VCaP (cell line): Measurements from ENCODE around the gene KNDC1.

Experiments
- H3K27ac ChIP-seq: fragments of 450-650 bp; 2 replicates; pipeline ENCODE4 v1.5.1; 2017
- TF ChIP-seq, protein P1 (sequence below): fragments of 450-650 bp; conservative IDR thresholded peaks from 2 replicates; pipeline ENCODE4 v1.5.1; 2017; ENCODE audit warnings: mild to moderate bottlenecking, moderate library complexity

The KNDC1 gene

GRCh38 chr10:133271521-133272300 lies 111.7 kb downstream of the KNDC1 start:
- TF ChIP-seq, protein P1, sequence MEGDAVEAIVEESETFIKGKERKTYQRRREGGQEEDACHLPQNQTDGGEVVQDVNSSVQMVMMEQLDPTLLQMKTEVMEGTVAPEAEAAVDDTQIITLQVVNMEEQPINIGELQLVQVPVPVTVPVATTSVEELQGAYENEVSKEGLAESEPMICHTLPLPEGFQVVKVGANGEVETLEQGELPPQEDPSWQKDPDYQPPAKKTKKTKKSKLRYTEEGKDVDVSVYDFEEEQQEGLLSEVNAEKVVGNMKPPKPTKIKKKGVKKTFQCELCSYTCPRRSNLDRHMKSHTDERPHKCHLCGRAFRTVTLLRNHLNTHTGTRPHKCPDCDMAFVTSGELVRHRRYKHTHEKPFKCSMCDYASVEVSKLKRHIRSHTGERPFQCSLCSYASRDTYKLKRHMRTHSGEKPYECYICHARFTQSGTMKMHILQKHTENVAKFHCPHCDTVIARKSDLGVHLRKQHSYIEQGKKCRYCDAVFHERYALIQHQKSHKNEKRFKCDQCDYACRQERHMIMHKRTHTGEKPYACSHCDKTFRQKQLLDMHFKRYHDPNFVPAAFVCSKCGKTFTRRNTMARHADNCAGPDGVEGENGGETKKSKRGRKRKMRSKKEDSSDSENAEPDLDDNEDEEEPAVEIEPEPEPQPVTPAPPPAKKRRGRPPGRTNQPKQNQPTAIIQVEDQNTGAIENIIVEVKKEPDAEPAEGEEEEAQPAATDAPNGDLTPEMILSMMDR = no peak
- H3K27ac ChIP-seq = no peak overlapping the region

DNA sequence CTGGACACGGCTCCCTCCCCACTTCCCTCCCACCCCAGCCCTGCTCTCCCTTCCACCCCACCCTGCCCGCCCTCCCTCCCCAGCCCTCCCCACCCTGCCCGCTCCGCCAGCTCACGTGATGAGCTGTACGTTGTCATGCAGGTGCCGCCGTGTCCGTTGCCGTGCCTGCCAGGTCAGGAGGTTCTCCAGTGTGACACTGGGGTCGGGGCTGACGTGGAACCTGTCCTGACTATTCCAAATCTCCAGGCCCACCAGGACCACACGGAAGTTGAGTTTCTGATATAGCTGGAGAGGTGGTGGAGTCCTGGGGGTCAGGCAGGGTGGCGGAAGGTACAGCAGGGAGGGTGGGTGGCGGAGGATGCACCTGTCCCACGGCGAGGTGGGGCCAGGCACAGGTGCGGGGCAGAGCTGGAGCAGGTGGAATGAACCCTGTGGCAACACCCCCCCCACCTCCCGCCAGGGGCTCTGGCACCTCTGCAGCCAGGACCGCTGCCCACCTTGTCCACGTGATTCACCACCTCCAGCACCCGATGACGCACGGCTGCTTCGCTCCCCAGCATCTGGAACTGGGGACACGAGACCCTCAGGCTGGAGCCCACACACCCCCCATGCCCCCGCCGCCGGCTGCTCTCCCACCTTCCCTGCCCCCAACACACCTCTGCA lies 112.4 kb downstream of the KNDC1 start:
- H3K27ac ChIP-seq = no peak overlapping the region
- TF ChIP-seq, protein P1 = no peak

DNA sequence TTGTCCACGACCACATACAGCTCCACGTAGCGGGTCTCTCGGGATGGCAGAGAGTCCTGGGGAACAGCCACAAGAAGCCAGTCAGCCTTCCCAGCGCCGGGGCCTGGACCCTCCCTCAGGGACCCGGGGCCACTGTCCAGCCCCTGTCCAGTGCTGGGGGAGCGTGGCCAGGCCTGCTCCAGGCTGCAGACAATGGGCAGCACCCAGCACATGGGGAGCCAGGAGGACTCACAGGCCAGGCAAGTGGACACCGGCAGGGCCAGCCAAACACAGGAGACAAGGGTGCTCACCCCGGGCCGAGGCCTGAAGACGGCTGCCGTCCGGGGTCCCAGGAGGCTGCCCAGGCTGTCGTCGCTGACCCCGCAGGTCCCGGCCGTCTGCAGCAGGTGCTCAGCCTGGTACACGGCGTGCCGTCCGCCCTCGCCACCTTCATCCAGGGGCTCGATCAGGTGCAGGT lies 113.0 kb downstream of the KNDC1 start:
- TF ChIP-seq, protein P1 = no peak
- H3K27ac ChIP-seq = no peak overlapping the region

DNA sequence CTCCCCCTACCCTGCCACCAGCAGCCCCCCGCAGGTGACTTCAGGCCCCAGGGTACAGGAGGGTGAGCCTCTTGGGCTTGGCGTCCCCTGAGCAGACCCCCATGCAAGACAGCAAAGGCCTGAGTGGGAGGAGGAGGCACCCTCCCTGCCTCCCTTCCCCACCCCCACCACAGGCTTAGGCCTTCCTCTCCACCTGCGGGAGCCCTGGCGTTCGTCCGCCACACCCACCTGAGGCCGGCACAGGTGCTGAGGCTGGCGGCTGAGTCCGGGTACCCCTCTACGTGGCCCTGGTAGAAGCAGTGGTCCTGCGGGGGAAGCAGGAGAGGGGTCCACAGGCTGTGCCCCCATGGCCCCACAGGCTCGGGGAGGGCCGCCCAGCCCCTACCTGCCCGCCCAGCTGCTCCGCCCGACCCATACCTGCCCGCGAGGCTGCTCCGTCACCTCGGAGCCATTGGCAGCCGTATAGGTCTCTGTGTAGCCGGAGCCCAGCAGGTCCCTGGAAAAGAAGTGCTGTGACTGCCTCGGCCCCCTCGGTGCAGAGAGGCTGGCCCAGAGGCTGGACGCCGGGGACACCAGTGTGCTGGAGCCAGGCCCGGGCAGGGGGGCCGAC lies 113.6 kb downstream of the KNDC1 start:
- TF ChIP-seq, protein P1 = no peak
- no peak overlapping the region for H3K27ac ChIP-seq

DNA sequence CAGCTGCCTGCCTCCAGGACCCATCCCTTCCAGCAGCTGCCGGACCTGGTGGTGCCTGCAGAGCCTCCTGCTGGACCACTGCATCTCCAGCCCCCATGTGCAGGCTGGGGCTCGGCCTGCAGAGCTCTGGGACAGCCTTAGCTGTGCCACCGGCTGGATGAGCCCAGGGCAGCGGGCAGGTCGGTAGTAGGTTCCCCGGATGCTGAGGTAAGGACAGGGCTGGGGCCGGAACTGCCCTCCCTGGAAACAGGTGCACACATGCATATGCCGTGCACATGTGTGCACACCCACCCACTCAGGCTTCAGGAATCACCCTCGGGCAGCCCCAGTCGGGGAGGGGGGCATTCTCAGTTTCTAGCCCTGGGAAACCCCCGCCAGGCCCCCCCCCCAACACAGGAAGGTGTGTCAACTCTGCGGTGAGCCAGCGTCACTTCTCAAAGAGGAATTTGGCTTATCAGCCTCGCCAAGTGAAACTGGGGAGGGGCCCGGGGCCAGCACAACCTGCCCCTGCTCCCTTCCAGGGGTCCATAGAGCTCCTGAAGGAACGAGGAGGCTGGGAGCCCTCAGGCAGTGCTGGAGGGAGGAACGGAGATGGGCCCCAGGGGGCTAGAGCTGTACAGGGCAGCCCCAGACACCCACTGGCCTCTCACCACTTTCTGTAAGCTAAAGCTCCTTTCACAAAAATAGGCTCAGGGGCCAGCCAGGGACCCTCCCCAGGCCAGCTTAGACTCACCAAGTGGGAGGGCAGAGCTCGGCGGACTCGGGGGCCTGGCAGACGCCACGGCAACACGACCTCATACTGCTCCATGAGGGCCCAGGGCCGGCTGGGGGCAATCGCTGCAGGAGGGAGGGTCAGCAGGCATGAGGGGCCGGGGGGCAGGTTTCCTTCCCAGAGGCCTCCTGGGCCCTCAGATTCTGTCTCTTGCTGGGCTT lies 115.0 kb downstream of the KNDC1 start:
- H3K27ac ChIP-seq = no peak overlapping the region

DNA sequence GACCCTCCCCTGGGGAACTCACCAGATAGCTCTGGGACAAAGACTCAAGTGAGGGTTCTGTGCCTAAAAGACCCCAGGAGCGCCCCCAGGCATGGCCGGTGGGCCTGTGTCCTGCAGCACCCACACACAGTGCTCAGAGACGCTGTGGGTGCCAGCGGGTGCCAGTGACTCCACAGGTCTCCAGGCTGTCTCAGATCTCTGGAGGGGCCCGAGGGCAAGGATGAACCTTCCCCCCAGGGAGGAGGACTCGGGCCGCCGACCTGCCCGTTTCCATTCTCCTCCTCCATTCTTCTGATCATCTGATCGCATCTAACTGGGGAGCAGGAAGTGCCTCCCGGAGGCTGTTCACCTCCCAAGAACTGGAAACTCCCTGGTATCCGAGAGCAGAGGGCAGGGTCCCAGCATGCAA lies 115.7 kb downstream of the KNDC1 start:
- no peak overlapping the region for H3K27ac ChIP-seq
- TF ChIP-seq, protein P1 = no peak

More for the DNA sequence above, 115.0 kb downstream of the KNDC1 start:
- TF ChIP-seq, protein P1 = no peak
